ENCODE data around the gene EPB41.
"Not testable (repeated sequence)": the region's sequence is repeated elsewhere in the genome, so short reads cannot be mapped to it uniquely, and the experiment has no call there.

The EPB41 gene

DNA sequence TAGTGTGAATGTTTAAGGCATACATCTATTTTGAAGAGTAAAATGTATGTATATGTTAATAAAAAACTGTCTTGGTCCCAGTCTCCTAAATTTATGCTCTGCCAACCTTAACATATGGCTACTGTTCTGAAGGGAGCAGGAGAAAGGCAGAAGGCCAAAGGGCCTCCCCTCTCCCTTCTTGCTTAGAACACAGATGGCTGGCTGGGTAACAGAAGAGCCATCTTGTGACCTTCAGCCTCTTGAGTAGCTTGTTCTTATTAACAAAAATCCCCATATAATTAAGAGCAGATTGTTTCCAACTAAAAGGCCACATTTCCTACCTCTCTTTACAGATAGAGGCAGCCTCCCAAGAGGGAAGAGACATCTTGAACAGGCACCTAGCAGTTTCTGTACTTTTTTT, 36.1 kb downstream of the EPB41 start:
- no peak for DNase-seq (ENCODE audit: low spot score)
- no peak overlapping the region for H3K27ac ChIP-seq
- TF ChIP-seq, protein P1, sequence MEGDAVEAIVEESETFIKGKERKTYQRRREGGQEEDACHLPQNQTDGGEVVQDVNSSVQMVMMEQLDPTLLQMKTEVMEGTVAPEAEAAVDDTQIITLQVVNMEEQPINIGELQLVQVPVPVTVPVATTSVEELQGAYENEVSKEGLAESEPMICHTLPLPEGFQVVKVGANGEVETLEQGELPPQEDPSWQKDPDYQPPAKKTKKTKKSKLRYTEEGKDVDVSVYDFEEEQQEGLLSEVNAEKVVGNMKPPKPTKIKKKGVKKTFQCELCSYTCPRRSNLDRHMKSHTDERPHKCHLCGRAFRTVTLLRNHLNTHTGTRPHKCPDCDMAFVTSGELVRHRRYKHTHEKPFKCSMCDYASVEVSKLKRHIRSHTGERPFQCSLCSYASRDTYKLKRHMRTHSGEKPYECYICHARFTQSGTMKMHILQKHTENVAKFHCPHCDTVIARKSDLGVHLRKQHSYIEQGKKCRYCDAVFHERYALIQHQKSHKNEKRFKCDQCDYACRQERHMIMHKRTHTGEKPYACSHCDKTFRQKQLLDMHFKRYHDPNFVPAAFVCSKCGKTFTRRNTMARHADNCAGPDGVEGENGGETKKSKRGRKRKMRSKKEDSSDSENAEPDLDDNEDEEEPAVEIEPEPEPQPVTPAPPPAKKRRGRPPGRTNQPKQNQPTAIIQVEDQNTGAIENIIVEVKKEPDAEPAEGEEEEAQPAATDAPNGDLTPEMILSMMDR (conservative IDR thresholded peaks at IDR 0.05; ENCODE audit: low read depth) = no peak
- CTCF ChIA-PET = interaction anchor here (0.5 to 0.6 kb wide), 2 partner anchors 176 to 304 kb away, joined by 3 to 4 read pairs; no protein-coding TSS in a partner anchor
- POLR2A ChIA-PET (ENCODE audit: low non-redundant PET) = no interaction called here

DNA sequence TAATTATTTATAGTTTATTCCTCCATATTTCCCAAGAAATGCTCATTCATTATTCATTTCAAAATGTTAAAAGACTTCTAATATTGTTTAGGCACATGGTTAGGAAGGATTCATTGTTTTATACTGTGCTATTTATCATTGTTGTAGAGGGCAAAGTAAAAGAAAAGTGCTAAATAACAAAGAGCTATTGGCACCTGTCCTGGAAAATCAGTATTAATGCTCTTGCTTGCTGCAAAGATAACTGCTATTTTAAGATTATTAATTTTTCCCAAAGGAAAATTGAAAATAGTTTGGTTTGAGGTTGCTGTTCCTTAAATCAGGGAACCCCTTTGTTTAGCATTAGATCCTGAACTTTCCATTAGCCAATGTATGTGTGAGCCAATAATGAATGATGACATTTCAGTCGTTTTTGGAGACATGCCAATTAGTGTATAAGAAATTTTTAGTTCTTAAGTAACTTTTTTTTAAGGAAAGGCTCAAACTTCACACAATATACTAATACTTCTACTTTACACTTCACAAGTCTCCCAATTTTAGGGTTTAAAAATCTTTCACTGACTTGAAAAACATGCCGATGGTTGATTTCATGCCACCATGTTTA, 39.9 kb downstream of the EPB41 start:
- POLR2A ChIA-PET (ENCODE audit: low non-redundant PET) = interaction anchor here (0.5 kb wide), 1 partner anchor 13 kb away, joined by 7 read pairs; no protein-coding TSS in a partner anchor
- CTCF ChIA-PET = no interaction called here
- H3K27ac ChIP-seq = no peak overlapping the region
- DNase-seq (ENCODE audit: low spot score) = no peak
- TF ChIP-seq, protein P1 (conservative IDR thresholded peaks at IDR 0.05; ENCODE audit: low read depth) = no peak

DNA sequence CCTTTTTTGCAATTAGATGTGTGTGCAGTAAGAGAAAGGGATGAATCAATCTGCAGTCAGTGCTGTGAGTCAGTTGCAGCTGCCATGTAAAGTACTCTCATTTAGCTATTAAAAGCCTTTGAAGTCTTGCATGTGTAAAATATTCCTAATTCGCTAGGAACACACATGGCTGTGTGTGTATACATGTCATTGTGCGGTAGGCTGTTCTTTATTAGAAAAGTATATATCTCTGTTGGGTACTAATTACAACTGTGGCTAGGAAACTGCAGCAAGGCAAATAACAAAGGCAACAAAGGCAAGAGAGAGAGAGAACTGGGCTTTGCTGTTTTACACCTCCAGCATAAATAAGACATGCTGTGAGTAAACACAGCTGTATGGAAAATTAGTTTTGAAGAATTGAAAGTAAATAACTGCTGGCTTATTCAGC, 41.7 kb downstream of the EPB41 start:
- TF ChIP-seq, protein P1 (conservative IDR thresholded peaks at IDR 0.05; ENCODE audit: low read depth) = no peak
- peak; percentile 8 for DNase-seq (ENCODE audit: low spot score)
- no peak overlapping the region for H3K27ac ChIP-seq
- CTCF ChIA-PET = interaction anchor here (0.6 kb wide), 1 partner anchor 67 kb away, joined by 4 read pairs; no protein-coding TSS in a partner anchor
- POLR2A ChIA-PET (ENCODE audit: low non-redundant PET) = no interaction called here

DNA sequence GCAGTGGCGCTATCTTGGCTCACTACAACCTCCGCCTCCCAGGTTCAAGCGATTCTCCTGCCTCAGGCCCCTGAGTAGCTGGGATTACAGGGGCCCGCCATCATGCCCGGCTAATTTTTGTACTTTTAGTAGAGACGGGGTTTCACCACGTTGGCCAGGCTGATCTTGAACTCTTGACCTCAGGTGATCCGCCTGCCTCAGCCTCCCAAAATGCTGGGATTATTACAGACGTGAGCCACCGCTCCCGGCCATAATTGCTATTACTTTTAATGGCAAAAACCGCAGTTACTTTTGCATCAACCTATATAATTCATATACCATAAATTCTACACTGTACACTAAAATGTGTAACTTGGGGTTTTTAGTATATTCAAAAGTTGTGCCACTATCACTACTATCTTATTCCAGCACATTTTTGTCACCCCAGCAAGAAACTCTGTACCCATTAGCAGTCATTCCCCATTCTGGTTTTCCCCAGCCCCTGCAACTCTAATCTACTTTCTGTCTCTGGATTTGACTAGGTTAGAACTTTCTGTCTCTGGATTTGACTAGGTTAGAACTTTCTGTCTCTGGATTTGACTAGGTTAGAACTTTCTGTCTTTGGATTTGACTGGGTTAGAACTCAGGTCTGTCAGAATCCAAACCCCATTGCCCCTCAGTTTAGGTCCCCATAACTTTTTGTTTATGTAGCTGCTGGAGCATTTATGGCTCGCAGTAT, 47.9 kb downstream of the EPB41 start:
- DNase-seq (ENCODE audit: low spot score); H3K27ac ChIP-seq; POLR2A ChIA-PET (ENCODE audit: low non-redundant PET): not testable (repeated sequence)
- CTCF ChIA-PET = interaction anchor here (0.5 kb wide), 1 partner anchor 73 kb away, joined by 3 read pairs; no protein-coding TSS in a partner anchor

DNA sequence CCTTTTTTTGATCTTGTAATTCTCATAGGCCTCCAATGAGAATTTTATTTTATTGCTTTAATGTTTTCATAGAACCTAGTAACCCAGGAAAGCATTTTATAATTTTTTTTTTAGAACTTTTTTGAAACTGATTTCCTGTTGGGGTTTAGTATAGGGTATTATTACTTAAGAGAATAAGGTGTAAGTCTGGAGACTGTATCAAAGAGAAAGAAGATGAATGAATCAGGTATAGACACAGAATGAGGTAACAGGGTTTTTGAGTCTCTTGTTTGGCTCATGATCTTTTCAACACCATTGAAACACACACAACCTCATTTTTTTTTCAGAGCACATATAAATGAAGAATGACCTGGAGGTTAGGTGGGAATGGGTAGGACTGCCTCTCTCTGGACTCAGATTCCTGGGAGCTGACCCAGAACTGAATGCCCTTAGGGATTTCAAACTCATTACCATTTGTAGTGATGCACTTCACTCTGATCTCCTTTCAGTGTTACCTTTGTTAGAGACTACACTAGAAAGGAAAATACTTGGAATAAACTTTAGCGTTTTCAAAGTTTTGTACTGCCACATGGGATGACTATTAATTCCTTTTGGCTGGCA, 51.0 kb downstream of the EPB41 start:
- peak; percentile 5 for DNase-seq (ENCODE audit: low spot score)
- H3K27ac ChIP-seq = no peak overlapping the region
- TF ChIP-seq, protein P1 (conservative IDR thresholded peaks at IDR 0.05; ENCODE audit: low read depth) = no peak
- ChIA-PET POLR2A (ENCODE audit: low non-redundant PET) (no interaction called here), CTCF (interaction anchor here (0.5 kb wide), 1 partner anchor 83 kb away, joined by 4 read pairs; no protein-coding TSS in a partner anchor)

DNA sequence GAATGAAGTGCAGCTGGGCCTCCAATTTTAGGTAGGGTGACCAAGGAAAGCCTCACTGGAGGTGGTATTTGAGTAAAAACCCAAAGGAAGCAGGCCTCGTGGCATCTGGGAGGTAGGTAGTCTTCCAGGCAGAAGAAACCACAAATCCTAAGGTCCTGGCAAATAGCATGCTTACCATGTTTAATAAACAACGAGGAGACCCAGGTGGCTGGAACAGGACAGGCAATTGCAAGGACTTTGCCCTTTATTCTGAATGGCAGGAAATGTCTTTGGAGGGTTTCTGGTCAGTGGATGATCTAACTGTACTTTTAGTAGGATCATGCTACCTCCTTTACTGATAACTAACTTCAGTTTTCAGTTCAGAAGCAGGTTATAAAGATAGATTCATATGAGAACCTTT, 52.2 kb downstream of the EPB41 start:
- TF ChIP-seq, protein P1 (conservative IDR thresholded peaks at IDR 0.05; ENCODE audit: low read depth) = no peak
- POLR2A ChIA-PET (ENCODE audit: low non-redundant PET) = no interaction called here
- no peak for DNase-seq (ENCODE audit: low spot score)

More for the DNA sequence above, 52.2 kb downstream of the EPB41 start:
- H3K27ac ChIP-seq = no peak overlapping the region
- CTCF ChIA-PET = no interaction called here

All from RWPE1 (cell line).